K562 (cell line): Measurements from ENCODE around the gene SEMA3A. TPM values are rescaled to one million over a fixed set of nuclear protein-coding genes. Genes with fewer than 3 reads are reported as not detected.

Experiments used
- ATAC-seq: fragments of 200-7000 bp; cut with Tn5 transposase; 3 replicates; pipeline ENCODE4 v1.9.1; 2020; ENCODE audit warnings: moderate library complexity
- BruUV-seq: library from RNA; stranded (reverse); fragments of 400-500 nt; replicated peaks from 2 replicates; lab custom pipeline; 2021; lab: Mats Ljungman, UMichigan
- CTCF ChIA-PET: fragments of 300-600 bp; formaldehyde crosslinking; extraction: SDS; loops from one replicate; lab custom pipeline; 2021; ENCODE audit warnings: low intra/inter-chr PET ratio; lab: Yijun Ruan, JAX
- POLR2A ChIA-PET: fragments of 300-600, 350-650 bp; sonication (Branson Sonifier 250); formaldehyde crosslinking; extraction: SDS; loops from one replicate; lab custom pipeline; 2021; ENCODE audit warnings: antibody characterized with exemption, inconsistent platforms; lab: Yijun Ruan, JAX
- DNase-seq, 4 experiments: peaks; one replicate each; pipeline versions ENCODE4 v3.0.0 to v3.0.0-alpha.2; 2011 to 2018; ENCODE audit warnings: low spot score in 3 of 4, mixed read lengths in 3 of 4; ENCODE audit errors: extremely low read depth in 1 of 4
- FAIRE-seq: peaks from 2 replicates; lab custom pipeline; 2011; peaks lifted over from hg19 to GRCh38; lab: Jason Lieb, UNC
- H2AFZ ChIP-seq: 2 replicates; pipeline ENCODE4 v1.6.0; 2011; ENCODE audit warnings: low read depth, low read length, control low read depth, inconsistent platforms
- H3K27ac ChIP-seq: fragments of 200-600 bp; 3 replicates; pipeline ENCODE4 v1.8.0; 2011; ENCODE audit warnings: low read depth, mild to moderate bottlenecking, control low read depth, inconsistent platforms, low read length, moderate library complexity, mixed read lengths; ENCODE audit errors: extremely low read depth
- H3K27me3 ChIP-seq, 2 experiments: fragments of 300-600 bp in 1 of 2; 2 replicates in 1 of 2; 3 replicates in 1 of 2; pipeline versions ENCODE4 v1.6.0 to v1.8.0; 2011; ENCODE audit warnings: inconsistent platforms in 2 of 2, low read length in 2 of 2, mild to moderate bottlenecking in 1 of 2, mixed read lengths in 1 of 2, moderate library complexity in 1 of 2; ENCODE audit not compliant: control insufficient read depth in 2 of 2, insufficient read depth in 2 of 2
- H3K36me3 ChIP-seq: fragments of 300-600 bp; 3 replicates; pipeline ENCODE4 v1.8.0; 2011; ENCODE audit warnings: mild to moderate bottlenecking, low read length, inconsistent platforms; ENCODE audit not compliant: control insufficient read depth, insufficient read depth
- H3K4me1 ChIP-seq, 2 experiments: fragments of 200-600 bp in 1 of 2; replicated peaks in 1 of 2; 2 replicates in 1 of 2; 3 replicates in 1 of 2; pipeline versions ENCODE4 v1.5.1 to v1.8.0; 2011; ENCODE audit warnings: inconsistent platforms in 2 of 2, low read length in 2 of 2, mild to moderate bottlenecking in 1 of 2, mixed read lengths in 1 of 2, moderate library complexity in 1 of 2; ENCODE audit not compliant: control insufficient read depth in 2 of 2, insufficient read depth in 2 of 2
- H3K4me2 ChIP-seq: 2 replicates; pipeline ENCODE4 v1.6.1; 2011; ENCODE audit warnings: low read length, control low read depth, inconsistent platforms, mixed read lengths; ENCODE audit not compliant: insufficient read depth
- H3K4me3 ChIP-seq: fragments of 200-600 bp; sonication (generic), shearing (Covaris generic); 2 replicates; pipeline ENCODE4 v1.5.1; 2016; ENCODE audit warnings: control low read depth, inconsistent platforms
- H3K79me2 ChIP-seq: fragments of 200-600 bp; 3 replicates; pipeline ENCODE4 v1.8.0; 2011; ENCODE audit warnings: low read length, inconsistent platforms; ENCODE audit not compliant: control insufficient read depth, insufficient read depth
- H3K9ac ChIP-seq, 2 experiments: 2 replicates each; pipeline versions ENCODE4 v1.6.0 to v1.6.1; 2011; ENCODE audit warnings: low read depth in 2 of 2, low read length in 2 of 2, control low read depth in 1 of 2, inconsistent platforms in 1 of 2, mild to moderate bottlenecking in 1 of 2, mixed read lengths in 1 of 2; ENCODE audit not compliant: insufficient read depth in 1 of 2
- H3K9me1 ChIP-seq: one replicate; pipeline ENCODE4 v1.6.0; 2011; ENCODE audit warnings: inconsistent platforms, mild to moderate bottlenecking, low read length, moderate library complexity; ENCODE audit not compliant: control insufficient read depth, insufficient read depth
- H3K9me3 ChIP-seq: replicated peaks from 2 replicates; pipeline ENCODE4 v1.5.1; 2011; ENCODE audit warnings: low read depth, low read length, inconsistent platforms; ENCODE audit not compliant: control insufficient read depth, insufficient read depth
- H4K20me1 ChIP-seq: replicated peaks from 2 replicates; pipeline ENCODE4 v1.6.1; 2011; ENCODE audit warnings: low read length, inconsistent platforms, mixed read lengths; ENCODE audit not compliant: control insufficient read depth, insufficient read depth
- BRCA1 ChIP-seq, 2 experiments: fragments of 450-650 bp in 1 of 2; sonication (generic) in 1 of 2; formaldehyde crosslinking in 1 of 2; IDR thresholded peaks; 2 replicates each; pipeline versions ENCODE4 v1.5.0 to v1.6.1; 2017 to 2020; ENCODE audit warnings: mild to moderate bottlenecking in 1 of 2, missing genetic modification reagents in 1 of 2
- DACH1 ChIP-seq: fragments of 450-650 bp; IDR thresholded peaks from 2 replicates; pipeline ENCODE4 v1.6.1; 2018; ENCODE audit not compliant: partially characterized antibody
- ERF ChIP-seq: fragments of 450-650 bp; formaldehyde crosslinking; IDR thresholded peaks from 2 replicates; pipeline ENCODE4 v1.4.0; 2020; ENCODE audit warnings: mild to moderate bottlenecking, mixed read lengths
- ESRRA ChIP-seq: fragments of 450-650 bp; IDR thresholded peaks from 2 replicates; pipeline ENCODE4 v1.6.1; 2014; ENCODE audit warnings: low read depth, mild to moderate bottlenecking, moderate library complexity, borderline replicate concordance
- GABPB1 ChIP-seq: sonication (generic); formaldehyde crosslinking; IDR thresholded peaks from 2 replicates; pipeline ENCODE4 v1.8.0; 2022; ENCODE audit warnings: mild to moderate bottlenecking, missing genetic modification reagents
- GTF2A2 ChIP-seq: IDR thresholded peaks from 2 replicates; pipeline ENCODE4 v1.6.1; 2016; ENCODE audit warnings: mild to moderate bottlenecking, missing genetic modification characterization, missing compliant biosample characterization
- HDAC2 ChIP-seq: fragments of 450-650 bp; IDR thresholded peaks from 2 replicates; pipeline ENCODE4 v1.6.1; 2016; ENCODE audit warnings: mild to moderate bottlenecking
- HDAC8 ChIP-seq: fragments of 450-650 bp; IDR thresholded peaks from 2 replicates; pipeline ENCODE4 v1.6.1; 2016; ENCODE audit warnings: mild to moderate bottlenecking, missing genetic modification characterization, moderate library complexity, missing compliant biosample characterization
- MTA1 ChIP-seq: fragments of 450-650 bp; IDR thresholded peaks from 2 replicates; pipeline ENCODE4 v1.6.1; 2017; ENCODE audit warnings: borderline replicate concordance
- NCOA4 ChIP-seq: fragments of 450-650 bp; IDR thresholded peaks from 2 replicates; pipeline ENCODE4 v1.6.1; 2018; ENCODE audit warnings: mild to moderate bottlenecking; ENCODE audit not compliant: partially characterized antibody
- NFYB ChIP-seq: IDR thresholded peaks from 2 replicates; pipeline ENCODE4 v1.6.1; 2011; ENCODE audit warnings: mild to moderate bottlenecking, moderate library complexity; ENCODE audit not compliant: insufficient read length; ENCODE audit errors: extremely low read depth
- NR0B1 ChIP-seq: fragments of 450-650 bp; IDR thresholded peaks from one replicate; pipeline ENCODE4 v1.6.1; 2018; ENCODE audit warnings: mild to moderate bottlenecking, moderate library complexity; ENCODE audit not compliant: partially characterized antibody
- PHF20 ChIP-seq: fragments of 450-650 bp; IDR thresholded peaks from 2 replicates; pipeline ENCODE4 v1.6.1; 2018; ENCODE audit not compliant: partially characterized antibody
- PRMT5 ChIP-seq: sonication (generic); formaldehyde crosslinking; IDR thresholded peaks from 2 replicates; pipeline ENCODE4 v1.5.0; 2020; ENCODE audit warnings: missing genetic modification reagents
- SRF ChIP-seq, 2 experiments: fragments of 250-450, 450-650 bp in 1 of 2; sonication (Bioruptor Pico) in 1 of 2; sonication (generic) in 1 of 2; formaldehyde crosslinking; IDR thresholded peaks; 2 replicates each; pipeline versions ENCODE4 v1.5.0 to v1.5.1; 2020 to 2022; ENCODE audit warnings: mild to moderate bottlenecking in 1 of 2, missing genetic modification reagents in 1 of 2
- UBTF ChIP-seq, 2 experiments: IDR thresholded peaks; 2 replicates each; pipeline ENCODE4 v1.6.1; 2012; ENCODE audit warnings: improper control_type of control experiment in 2 of 2, low read depth in 2 of 2, low read length in 2 of 2, borderline replicate concordance in 1 of 2
- ZNF23 ChIP-seq: fragments of 250-450 bp; sonication (Bioruptor Pico); IDR thresholded peaks from 2 replicates; pipeline ENCODE4 v1.4.0; 2020; ENCODE audit warnings: mild to moderate bottlenecking
- ZNF57 ChIP-seq: fragments of 450-650 bp; formaldehyde crosslinking; IDR thresholded peaks from 2 replicates; pipeline ENCODE4 v1.4.0; 2020; ENCODE audit warnings: mild to moderate bottlenecking, moderate library complexity
- ZNF695 ChIP-seq: fragments of 450-650 bp; formaldehyde crosslinking; IDR thresholded peaks from 2 replicates; pipeline ENCODE4 v1.4.0; 2020; ENCODE audit warnings: mild to moderate bottlenecking, moderate library complexity
- ZNF764 ChIP-seq: fragments of 250-450 bp; sonication (Bioruptor Pico); IDR thresholded peaks from 2 replicates; pipeline ENCODE4 v1.4.0; 2020; ENCODE audit warnings: low read depth, mild to moderate bottlenecking, moderate library complexity
- WGBS: fragments of 100-300 bp; shearing (Covaris generic); methylation state at CpG from one replicate; pipeline ENCODE4 v1.1.6; 2016; ENCODE audit warnings: low coverage, mixed read lengths; ENCODE audit not compliant: insufficient coverage; ENCODE audit errors: missing lambda C conversion rate; 5-methylcytosine and 5-hydroxymethylcytosine counted together
- in situ Hi-C: fragments of 300-500 bp; cut with MboI; formaldehyde crosslinking; loops from 4 replicates; pipeline ENCODE4 v1.15.0; 2018; ENCODE audit warnings: inconsistent platforms, mixed read lengths
- intact Hi-C: fragments of 100-400 bp; cut with micrococcal nuclease; formaldehyde crosslinking; loops from 2 replicates; pipeline ENCODE4 v1.14.2; 2022
- polyA plus RNA-seq, 8 experiments: library from polyadenylated mRNA; depleted of rRNA in 4 of 8; stranded (reverse) in 5 of 8; unstranded in 3 of 8; fragments of >200 nt; fragmentation: Nextera tagmentation in 2 of 8; fragmentation: Illumina TruSeq in 1 of 8; extraction: Ambion mirVana in 2 of 8; extraction: Trizol in 1 of 8; gene quantifications; 2 replicates each; pipeline versions ENCODE4 v1.2.1 to v1.2.3, GENCODE V29; 2011 to 2014; ENCODE audit warnings: inconsistent platforms in 1 of 8, missing spikeins in 1 of 8
- total RNA-seq, 7 experiments: library from RNA; depleted of rRNA in 6 of 7; stranded (reverse); fragments of >200 nt in 6 of 7; fragmentation: Illumina TruSeq in 2 of 7; extraction: Trizol in 2 of 7; gene quantifications; 2 replicates each; pipeline versions ENCODE4 v1.2.1 to v1.2.3, GENCODE V29; 2011 to 2021; ENCODE audit warnings: low replicate concordance in 1 of 7

The SEMA3A gene
- total and polyA plus RNA-seq, 9 of the 15 experiments (the other 6 are each of a cell fraction or from before 2014, with no cell fraction given): 0.36 to 3.0 (median 1.1) TPM

- no peak overlapping the region for H2AFZ ChIP-seq
- H3K9me1 ChIP-seq: no peaks in the 10 kb centered on the region
These were observed 133.8 kb downstream of the SEMA3A start for GRCh38 chr7:84060760-84061261.

More at GRCh38 chr7:84060760-84061261, 133.8 kb downstream of the SEMA3A start:
- Histone ChIP-seq H3K9me3 (no peaks in the 10 kb centered on the region), H3K27ac (no peak overlapping the region), H3K4me1 (no peaks in the 10 kb centered on the region), H3K27me3 (no peaks in the 10 kb centered on the region), H4K20me1 (no peaks in the 10 kb centered on the region), H3K36me3 (no peaks in the 10 kb centered on the region), H3K4me3 (no peak overlapping the region), H3K79me2 (no peaks in the 10 kb centered on the region), H3K9ac (no peak overlapping the region), H3K4me2 (no peak overlapping the region)
- POLR2A ChIA-PET: no interaction called here
- ATAC-seq (no peak), FAIRE-seq (no peak), DNase-seq (no peak)
- WGBS: 1% methylated on average over 4 of the region's 4 CpGs
- CTCF ChIA-PET: no interaction called here
- no TSS peak for BruUV-seq
- in situ Hi-C loops: no loop called here
- intact Hi-C loops: no loop called here
- TF ChIP-seq NR0B1 (no peak), GABPB1 (CRISPR knock-in tag) (no peak), UBTF (IDR thresholded peaks at IDR 0.05; ENCODE audit: borderline replicate concordance in 1 of 2, low read depth in 2 of 2, low read length in 2 of 2) (no peak), MTA1 (no peak), SRF (CRISPR knock-in tag; IDR thresholded peaks at IDR 0.05) (no peak), HDAC8 (no peak), ESRRA (no peak), ZNF764 (no peak), PRMT5 (no peak), ZNF23 (no peak), ZNF57 (CRISPR knock-in tag) (no peak), DACH1 (no peak), BRCA1 (IDR thresholded peaks at IDR 0.05) (no peak), BRCA1 (CRISPR knock-in tag; IDR thresholded peaks at IDR 0.05) (no peak), PHF20 (no peak), ZNF695 (CRISPR knock-in tag) (no peak), GTF2A2 (tag) (no peak), NCOA4 (no peak), ERF (CRISPR knock-in tag) (no peak), NFYB (no peak), HDAC2 (no peak)
- TF ChIP-seq, all 486 proteins: peak for 0
